Measurements from ENCODE around the gene ANKFY1.
"Not testable (repeated sequence)": the region's sequence is repeated elsewhere in the genome, so short reads cannot be mapped to it uniquely, and the experiment has no call there.

ANKFY1 gene

GRCh38 chr17:4215882-4216570 lies 47.8 kb downstream of the ANKFY1 start:
- no peak for DNase-seq

DNA sequence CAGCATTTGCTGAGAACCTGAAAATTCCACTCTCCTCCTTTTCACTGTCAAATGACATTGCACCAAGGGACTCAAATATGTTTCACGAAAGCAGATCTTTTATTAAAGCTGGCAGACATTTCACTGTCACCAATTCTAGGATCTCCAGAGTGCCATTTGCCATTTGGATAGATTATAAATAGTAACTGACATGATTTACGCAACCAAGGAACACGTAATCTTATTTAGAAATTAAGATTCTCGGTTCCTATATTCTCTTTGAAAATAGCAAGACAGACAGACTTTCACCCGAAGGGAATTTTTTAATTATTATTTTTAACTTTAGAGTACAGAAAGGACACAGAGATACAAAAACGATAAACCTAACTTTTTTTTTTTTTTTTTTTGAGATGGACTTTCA lies 49.6 kb downstream of the ANKFY1 start:
- DNase-seq = no peak

- DNase-seq = no peak
Observed at GRCh38 chr17:4209611-4210010, 54.2 kb downstream of the ANKFY1 start.

DNA sequence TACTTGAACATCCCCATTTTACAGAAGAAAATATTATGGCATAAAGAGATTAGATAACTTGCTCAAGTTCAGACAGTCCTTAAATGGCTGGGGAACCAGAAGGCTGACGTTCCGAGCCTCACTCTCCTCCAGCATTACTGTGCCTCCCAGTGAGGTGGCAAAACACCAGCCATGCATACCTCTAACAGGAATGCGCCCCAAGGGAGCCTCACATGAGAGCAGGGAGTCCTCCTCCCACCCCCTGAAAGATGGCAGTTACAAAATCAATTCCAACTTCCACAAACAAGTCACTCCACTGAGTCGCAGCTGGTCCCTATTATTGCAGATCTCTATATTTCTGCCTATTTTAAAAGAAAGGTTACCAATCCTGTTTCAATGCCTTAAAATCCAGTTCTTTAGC lies 55.5 kb downstream of the ANKFY1 start:
- DNase-seq = peak; percentile 51

DNA sequence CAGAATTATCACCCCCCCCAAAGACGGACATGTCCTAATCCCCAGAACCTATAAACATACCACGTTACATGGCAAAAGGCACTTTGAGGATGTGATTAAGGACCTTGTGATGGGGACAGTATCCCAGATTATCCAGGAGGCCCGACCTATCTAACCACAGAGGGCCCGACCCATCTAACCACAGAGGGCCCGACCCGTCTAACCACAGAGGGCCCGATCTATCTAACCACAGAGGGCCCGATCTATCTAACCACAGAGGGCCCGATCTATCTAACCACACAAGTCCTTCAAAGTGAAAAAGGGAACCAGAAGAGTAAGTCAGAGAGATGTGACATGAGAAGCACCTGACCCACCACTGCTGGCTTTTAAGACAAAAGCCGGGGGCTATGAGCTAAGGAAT lies 56.8 kb downstream of the ANKFY1 start:
- peak; percentile 24 for DNase-seq

DNA sequence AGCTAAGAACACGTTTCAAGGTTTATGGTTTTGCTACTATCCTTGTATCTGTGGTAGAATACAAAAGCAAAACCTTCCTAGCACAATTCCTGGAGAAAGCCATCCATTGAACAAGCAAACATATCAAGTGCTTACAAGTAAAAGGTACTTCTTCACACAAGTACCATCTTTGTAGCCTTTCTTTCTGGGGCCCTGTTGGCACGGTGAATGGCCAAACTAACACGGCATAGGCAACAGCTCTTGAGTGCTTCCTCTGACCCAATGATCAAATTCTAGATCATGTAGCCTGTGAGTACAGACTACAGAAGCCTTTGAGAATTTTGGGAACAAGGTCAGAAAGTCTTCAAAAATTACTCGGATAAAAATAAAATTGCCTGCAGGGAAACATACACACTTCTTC lies 57.9 kb downstream of the ANKFY1 start:
- no peak for DNase-seq

- DNase-seq = no peak
Observed at GRCh38 chr17:4204710-4205173, 59.0 kb downstream of the ANKFY1 start.

DNA sequence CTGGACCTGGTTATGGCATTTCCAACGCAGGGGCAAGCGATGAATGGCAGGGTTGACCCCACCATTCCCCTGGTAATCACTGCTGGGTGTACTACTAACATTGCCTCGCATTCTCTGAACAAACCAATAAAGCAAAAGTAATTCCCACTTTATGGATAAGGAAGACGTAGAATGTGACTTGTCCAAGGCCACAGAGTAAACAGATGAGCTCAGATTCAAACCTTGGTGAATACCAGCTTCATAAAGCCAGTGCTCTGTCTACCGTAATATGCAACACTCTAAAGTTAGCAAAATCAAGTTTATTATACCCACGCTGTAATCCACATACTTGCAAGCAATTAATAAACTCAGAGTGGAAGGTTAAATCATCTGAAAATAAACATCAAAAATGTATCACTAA lies 59.6 kb downstream of the ANKFY1 start:
- DNase-seq = no peak

GRCh38 chr17:4201226-4201625 lies 62.6 kb downstream of the ANKFY1 start:
- no peak for DNase-seq

DNA sequence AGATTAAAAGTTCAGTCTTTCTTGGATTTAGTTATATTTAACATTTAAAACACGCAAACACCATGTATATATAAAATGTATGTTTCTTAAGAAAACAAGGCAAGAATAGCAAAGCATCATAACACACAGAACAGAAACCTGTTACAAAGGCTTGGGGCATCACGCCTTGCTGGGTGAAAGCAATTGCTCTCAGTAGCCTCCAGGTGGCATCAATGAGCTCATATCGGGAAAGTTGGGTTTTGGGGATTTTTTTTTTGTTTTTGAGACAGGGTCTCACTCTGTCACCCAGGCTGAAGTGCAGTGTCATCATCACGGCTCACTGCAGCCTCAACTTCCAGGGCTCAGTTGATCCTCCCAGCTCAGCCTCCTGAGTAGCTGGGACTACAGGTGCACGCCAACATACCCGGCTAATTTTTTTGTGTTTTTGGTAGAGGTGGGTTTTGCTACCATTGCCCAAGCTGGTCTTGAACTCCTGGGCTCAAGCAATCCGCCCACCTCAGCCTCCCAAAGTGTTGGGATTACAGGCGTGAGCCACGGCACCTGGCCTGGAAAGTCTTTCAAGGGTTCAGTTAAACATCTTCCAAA lies 63.9 kb downstream of the ANKFY1 start:
- no peak for DNase-seq

DNA sequence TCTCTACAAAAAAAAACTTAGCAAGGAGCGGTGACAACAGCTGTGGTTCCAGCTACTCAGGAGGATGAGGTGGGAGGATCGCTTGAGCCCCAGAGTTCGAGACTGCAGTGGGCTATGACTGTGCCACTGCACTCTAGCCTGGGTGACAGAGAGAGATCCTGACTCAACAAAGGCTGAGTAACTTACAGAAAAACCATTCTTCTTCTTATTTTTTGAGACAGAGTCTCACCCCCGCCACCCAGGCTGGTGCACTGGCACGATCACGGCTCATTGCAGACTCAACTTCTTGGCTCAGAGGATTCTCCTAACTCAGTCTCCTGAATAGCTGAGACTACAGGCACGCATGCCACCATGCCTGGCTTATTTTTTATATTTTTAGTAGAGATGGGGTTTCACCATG lies 64.8 kb downstream of the ANKFY1 start:
- DNase-seq = no peak

DNA sequence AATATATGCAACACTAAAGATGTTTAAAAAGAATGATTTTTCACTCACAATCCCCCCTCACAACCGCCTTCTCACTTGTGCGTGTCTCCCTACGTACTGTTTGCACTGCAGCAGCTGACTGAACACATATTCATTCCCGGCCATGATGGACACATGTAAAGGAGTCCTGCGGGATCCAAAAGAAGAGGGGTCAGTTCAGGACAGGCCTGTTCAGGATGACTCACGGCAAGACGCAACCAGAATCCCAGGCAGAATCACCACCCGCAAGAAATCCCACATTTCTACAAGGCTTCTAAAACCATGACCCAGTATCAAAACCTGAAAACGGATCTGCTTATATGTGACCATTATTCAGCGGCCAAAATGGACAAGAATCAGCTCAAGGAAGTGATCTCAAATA lies 68.5 kb downstream of the ANKFY1 start:
- no peak for DNase-seq

DNA sequence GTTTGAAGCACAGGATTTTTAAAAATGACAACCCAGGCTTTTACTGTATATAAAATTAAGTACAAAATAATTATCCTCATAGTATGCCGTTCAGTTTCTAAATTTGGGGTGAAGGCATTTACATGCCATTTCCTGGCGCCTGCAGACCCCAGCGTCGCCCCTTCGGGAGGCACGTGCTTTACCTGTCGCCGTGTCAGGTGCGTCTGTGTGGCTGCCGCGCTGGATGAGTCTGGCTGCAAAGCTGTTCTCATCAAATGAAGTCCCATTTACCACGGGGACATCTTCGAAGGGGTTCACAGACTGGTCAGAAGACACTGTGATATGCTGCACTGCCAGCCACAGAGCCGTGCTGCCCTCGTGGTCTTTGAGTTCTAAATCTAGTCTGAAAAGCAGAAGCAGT lies 69.0 kb downstream of the ANKFY1 start:
- no peak for DNase-seq

DNA sequence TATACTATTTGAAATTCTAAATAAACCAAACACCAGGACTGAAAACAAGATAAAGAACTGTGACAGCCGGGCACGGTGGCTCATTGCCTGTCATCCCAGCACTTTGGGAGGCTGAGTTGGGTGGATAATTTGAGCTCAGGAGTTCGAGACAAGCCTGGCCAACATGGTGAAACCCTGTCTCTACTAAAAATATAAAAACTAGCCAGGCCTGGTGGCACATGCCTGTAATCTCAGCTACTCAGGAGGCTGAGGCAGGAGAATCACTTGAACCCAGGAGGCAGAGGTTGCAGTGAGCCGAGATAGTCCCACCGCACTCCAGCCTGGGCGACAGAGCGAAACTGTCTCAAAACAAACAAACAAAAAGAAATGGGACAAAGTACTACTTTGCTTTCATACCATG lies 73.0 kb downstream of the ANKFY1 start:
- not testable (repeated sequence) for DNase-seq

DNA sequence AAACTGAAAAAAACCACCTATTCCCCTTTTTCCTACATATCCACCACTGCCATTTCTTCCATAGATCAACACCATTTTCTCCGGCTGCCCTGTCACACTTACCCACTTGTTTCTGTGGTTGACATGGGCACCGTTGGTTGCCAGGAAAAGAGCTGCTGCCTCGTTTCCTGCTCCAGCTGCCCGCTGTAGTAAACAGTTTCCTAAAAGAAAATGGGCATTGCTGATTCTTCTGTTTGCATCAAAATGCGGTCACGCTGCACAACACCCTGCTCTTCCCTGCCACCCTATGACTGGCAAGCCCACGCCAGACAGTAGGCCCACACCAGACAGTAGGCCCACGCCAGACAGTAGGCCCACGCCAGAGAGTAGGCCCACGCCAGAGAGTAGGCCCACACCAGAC lies 74.5 kb downstream of the ANKFY1 start:
- DNase-seq = no peak

GRCh38 chr17:4188076-4188475 lies 75.7 kb downstream of the ANKFY1 start:
- DNase-seq = no peak

DNA sequence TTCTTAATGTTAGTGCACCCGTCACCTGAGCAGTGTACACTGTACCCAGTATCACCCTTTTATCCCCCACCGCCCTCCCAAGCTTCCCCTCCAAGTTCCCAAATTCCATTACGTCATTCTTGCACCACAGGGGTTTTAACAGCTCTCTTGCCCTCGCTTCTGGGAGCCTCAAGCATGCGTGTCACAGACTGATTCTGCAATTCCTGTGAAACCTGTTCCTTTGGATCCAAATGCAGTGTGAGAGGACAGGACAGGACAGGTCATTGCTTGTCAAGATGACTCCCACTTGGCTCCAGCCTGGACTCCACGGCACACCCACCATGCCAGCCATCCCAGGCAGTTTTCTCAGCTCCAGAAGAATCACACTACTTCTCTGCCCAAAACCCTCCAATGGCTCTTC lies 76.7 kb downstream of the ANKFY1 start:
- no peak for DNase-seq

- no peak for DNase-seq
Observed at GRCh38 chr17:4186357-4186881, 77.4 kb downstream of the ANKFY1 start.

- no peak for DNase-seq
Observed at GRCh38 chr17:4185656-4186055, 78.1 kb downstream of the ANKFY1 start.

- no peak for DNase-seq
Observed at GRCh38 chr17:4184811-4185210, 79.0 kb downstream of the ANKFY1 start.

DNA sequence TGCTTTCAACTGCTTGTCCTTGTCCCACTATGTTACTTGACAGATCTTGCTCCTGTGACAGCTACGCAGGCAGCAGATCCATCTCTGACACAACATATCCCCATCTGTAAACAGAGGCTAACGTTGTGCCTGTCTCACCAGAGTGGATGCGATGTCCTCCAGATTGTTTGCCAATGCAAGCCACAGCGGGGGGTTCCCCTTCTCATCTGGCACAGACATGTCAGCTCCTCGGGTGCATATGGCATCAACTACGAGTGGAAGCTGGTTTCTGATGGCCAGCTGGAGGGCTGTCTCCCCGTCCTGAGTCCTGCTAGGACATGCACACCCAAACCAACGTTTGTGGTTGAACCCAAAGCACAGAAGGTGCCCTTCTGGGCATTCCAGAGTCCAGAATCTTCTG lies 81.7 kb downstream of the ANKFY1 start:
- no peak for DNase-seq

DNA sequence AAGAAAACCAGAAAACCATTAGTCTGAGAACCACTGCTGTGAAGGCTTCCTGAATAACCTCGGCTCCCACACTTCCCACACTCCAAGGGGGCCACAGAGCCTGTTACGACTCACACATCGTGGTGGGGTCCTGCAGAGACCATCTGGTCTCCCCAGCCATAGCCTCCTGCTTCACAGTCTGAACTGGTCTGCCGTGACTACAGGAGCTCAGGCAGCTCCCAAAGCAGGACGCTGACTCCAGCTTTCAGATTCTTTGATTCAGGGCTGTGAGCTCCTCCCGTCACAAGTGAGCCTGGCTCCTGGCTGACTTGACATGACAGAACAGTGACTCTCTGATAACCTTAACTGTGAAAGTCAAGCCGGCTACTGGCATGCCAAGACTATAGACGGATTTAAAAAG lies 83.0 kb downstream of the ANKFY1 start:
- no peak for DNase-seq

DNA sequence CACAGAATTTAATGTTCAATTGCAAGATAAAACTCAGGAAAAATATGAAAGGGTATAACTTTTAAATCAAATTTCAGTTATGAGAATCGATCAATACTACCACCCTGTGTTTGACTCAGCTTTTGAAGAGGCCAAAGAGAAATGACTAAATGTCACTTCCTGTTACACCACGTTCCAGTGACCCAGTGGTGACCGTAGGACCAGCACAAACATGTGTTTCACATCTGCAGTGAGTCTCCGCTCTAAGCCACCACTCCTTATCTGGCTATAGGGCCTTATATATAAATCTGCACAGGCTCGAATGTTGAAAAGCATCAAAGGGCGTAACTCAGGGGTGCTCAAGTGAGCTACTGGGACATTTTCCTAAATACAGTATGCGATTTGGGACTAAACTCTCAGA lies 84.7 kb downstream of the ANKFY1 start:
- no peak for DNase-seq

- no peak for DNase-seq
Observed at GRCh38 chr17:4178651-4179050, 85.1 kb downstream of the ANKFY1 start.

- DNase-seq = no peak
Observed at GRCh38 chr17:4177806-4178205, 86.0 kb downstream of the ANKFY1 start.
